Lower leg skin (tissue), 3 donors: ENCODE results near the gene OOSP2.

Source experiments
- POLR2A ChIP-seq, 2 donors: fragments of 450-650 bp; IDR thresholded peaks; one replicate each; pipeline ENCODE4 v1.6.1; 2016 to 2017; ENCODE audit warnings: antibody characterized with exemption in 2 of 2, mild to moderate bottlenecking in 1 of 2, moderate library complexity in 1 of 2
- TF ChIP-seq, protein P1 (sequence below), 3 donors: fragments of 450-650 bp; IDR thresholded peaks; one replicate each; pipeline ENCODE4 v1.5.1; 2016; ENCODE audit warnings: antibody characterized with exemption in 3 of 3, mild to moderate bottlenecking in 3 of 3, moderate library complexity in 2 of 3

DNA sequence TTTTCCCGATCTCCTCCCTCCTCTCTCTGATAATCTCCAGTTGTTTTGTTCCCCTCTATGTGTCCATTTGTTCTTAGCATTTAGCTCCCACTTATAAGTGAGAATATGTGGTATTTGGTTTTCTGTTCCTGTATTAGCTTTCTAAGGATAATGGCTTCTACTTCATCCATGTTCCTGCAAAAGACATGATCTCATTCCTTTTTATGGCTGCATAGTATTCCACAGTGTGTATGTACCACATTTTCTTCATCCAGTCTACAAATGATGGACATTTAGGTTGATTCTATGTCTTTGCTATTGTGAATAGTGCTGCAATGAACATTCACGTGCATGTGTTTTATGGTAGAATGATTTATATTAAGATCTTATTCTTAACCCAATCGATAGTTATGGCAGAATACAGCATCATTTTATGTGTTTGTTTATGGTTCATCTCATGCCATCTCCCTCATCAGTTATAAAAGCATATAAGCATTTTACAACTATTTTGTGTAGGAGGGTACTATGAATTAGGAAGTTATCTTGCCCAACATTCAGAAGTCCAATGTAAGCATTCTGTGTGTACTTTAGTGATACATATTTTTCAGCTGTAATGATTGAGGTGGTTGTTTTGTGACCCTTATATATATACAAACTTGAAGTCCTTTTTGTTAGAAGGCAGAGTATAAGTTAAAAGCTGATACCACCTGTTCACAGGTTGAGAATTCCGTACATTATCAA lies 19.5 kb downstream of the OOSP2 start:
- TF ChIP-seq, protein P1, sequence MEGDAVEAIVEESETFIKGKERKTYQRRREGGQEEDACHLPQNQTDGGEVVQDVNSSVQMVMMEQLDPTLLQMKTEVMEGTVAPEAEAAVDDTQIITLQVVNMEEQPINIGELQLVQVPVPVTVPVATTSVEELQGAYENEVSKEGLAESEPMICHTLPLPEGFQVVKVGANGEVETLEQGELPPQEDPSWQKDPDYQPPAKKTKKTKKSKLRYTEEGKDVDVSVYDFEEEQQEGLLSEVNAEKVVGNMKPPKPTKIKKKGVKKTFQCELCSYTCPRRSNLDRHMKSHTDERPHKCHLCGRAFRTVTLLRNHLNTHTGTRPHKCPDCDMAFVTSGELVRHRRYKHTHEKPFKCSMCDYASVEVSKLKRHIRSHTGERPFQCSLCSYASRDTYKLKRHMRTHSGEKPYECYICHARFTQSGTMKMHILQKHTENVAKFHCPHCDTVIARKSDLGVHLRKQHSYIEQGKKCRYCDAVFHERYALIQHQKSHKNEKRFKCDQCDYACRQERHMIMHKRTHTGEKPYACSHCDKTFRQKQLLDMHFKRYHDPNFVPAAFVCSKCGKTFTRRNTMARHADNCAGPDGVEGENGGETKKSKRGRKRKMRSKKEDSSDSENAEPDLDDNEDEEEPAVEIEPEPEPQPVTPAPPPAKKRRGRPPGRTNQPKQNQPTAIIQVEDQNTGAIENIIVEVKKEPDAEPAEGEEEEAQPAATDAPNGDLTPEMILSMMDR (IDR thresholded peaks at IDR 0.05) = no peak
- no peak for TF ChIP-seq POLR2A (IDR thresholded peaks at IDR 0.05)
